EL (cell line): Measurements from ENCODE around the gene MACROH2A1.

Experiments used
- DNase-seq: peaks from one replicate; pipeline ENCODE4 v3.0.0-alpha.2; 2016

MACROH2A1 gene

GRCh38 chr5:135396459-135397055 is 2.5 kb downstream of the MACROH2A1 start:
- no peak for DNase-seq

- no peak for DNase-seq
Measured at GRCh38 chr5:135395866-135396265, 3.2 kb downstream of the MACROH2A1 start.

GRCh38 chr5:135395451-135395850 is 3.6 kb downstream of the MACROH2A1 start:
- DNase-seq, result no peak

- DNase-seq, result no peak
Measured at GRCh38 chr5:135394095-135394494, 4.9 kb downstream of the MACROH2A1 start.

GRCh38 chr5:135393691-135394090 is 5.3 kb downstream of the MACROH2A1 start:
- DNase-seq, result peak; percentile 60

GRCh38 chr5:135393229-135393628 is 5.8 kb downstream of the MACROH2A1 start:
- DNase-seq, result no peak

GRCh38 chr5:135392256-135392655 is 6.8 kb downstream of the MACROH2A1 start:
- DNase-seq, result peak; percentile 76

GRCh38 chr5:135391869-135392255 is 7.2 kb downstream of the MACROH2A1 start:
- DNase-seq, result no peak

GRCh38 chr5:135391116-135391868 is 7.7 kb downstream of the MACROH2A1 start:
- DNase-seq, result peak; percentile 89

- no peak for DNase-seq
Measured at GRCh38 chr5:135388860-135389435, 10.1 kb downstream of the MACROH2A1 start.

GRCh38 chr5:135387629-135387960 is 11.4 kb downstream of the MACROH2A1 start:
- DNase-seq, result peak; percentile 49

- DNase-seq, result peak; percentile 94
Measured at GRCh38 chr5:135386886-135387628, 12.0 kb downstream of the MACROH2A1 start.

- peak; percentile 76 for DNase-seq
Measured at GRCh38 chr5:135386096-135386495, 12.9 kb downstream of the MACROH2A1 start.

- no peak for DNase-seq
Measured at GRCh38 chr5:135385576-135385975, 13.5 kb downstream of the MACROH2A1 start.

GRCh38 chr5:135384898-135385297 is 14.1 kb downstream of the MACROH2A1 start:
- no peak for DNase-seq

GRCh38 chr5:135383803-135384495 is 15.1 kb downstream of the MACROH2A1 start:
- DNase-seq, result no peak

GRCh38 chr5:135382981-135383380 is 16.1 kb downstream of the MACROH2A1 start:
- no peak for DNase-seq

- DNase-seq, result no peak
Measured at GRCh38 chr5:135382106-135382790, 16.8 kb downstream of the MACROH2A1 start.

GRCh38 chr5:135379046-135379654 is 19.9 kb downstream of the MACROH2A1 start:
- peak; percentile 68 for DNase-seq

GRCh38 chr5:135377751-135378680 is 21.0 kb downstream of the MACROH2A1 start:
- DNase-seq, result peak; percentile 67
